Gastroesophageal sphincter (tissue), 3 donors: Measurements from ENCODE around the gene MAB21L4.

Experiments used
- CTCF ChIP-seq, 4 experiments: fragments of 200-600 bp in 2 of 4; fragments of 450-650 bp in 2 of 4; sonication (generic) in 1 of 4; IDR thresholded peaks; one replicate each; pipeline ENCODE4 v1.5.1; 2017 to 2019; ENCODE audit warnings: antibody characterized with exemption in 4 of 4, mild to moderate bottlenecking in 2 of 4, moderate library complexity in 2 of 4
- EP300 ChIP-seq: sonication (generic); formaldehyde crosslinking; IDR thresholded peaks from one replicate; pipeline ENCODE4 v1.6.1; 2017; ENCODE audit warnings: antibody characterized with exemption, mild to moderate bottlenecking
- POLR2A ChIP-seq, 2 donors: fragments of 450-650 bp; IDR thresholded peaks; one replicate each; pipeline ENCODE4 v1.6.1; 2017; ENCODE audit warnings: antibody characterized with exemption in 2 of 2, mild to moderate bottlenecking in 2 of 2, moderate library complexity in 1 of 2

GRCh38 chr2:240864475-240864874 is 31.5 kb downstream of the MAB21L4 start:
- TF ChIP-seq CTCF (IDR thresholded peaks at IDR 0.05), result no peak
- TF ChIP-seq EP300, result no peak
- TF ChIP-seq POLR2A (IDR thresholded peaks at IDR 0.05), result no peak
